HUDEP-2 (cell line): Measurements from ENCODE around the gene IRX4.

Experiments used
- DNase-seq, 76 experiments: peaks; one replicate each; lab custom pipeline; 2025; ENCODE audit not compliant: unreplicated experiment in 76 of 76; lab: John Stamatoyannopoulos, UW

Gene IRX4

GRCh38 chr5:1840741-1841521 is 41.8 kb downstream of the IRX4 start:
- no peak for DNase-seq

- no peak for DNase-seq
Measured at GRCh38 chr5:1840071-1840547, 42.6 kb downstream of the IRX4 start.

GRCh38 chr5:1838013-1838412 is 44.7 kb downstream of the IRX4 start:
- no peak for DNase-seq

GRCh38 chr5:1836891-1837880 is 45.5 kb downstream of the IRX4 start:
- no peak for DNase-seq

GRCh38 chr5:1836176-1836890 is 46.4 kb downstream of the IRX4 start:
- DNase-seq, result no peak

GRCh38 chr5:1835431-1835830 is 47.3 kb downstream of the IRX4 start:
- DNase-seq, result no peak

GRCh38 chr5:1834721-1835429 is 47.9 kb downstream of the IRX4 start:
- DNase-seq, result no peak

- no peak for DNase-seq
Measured at GRCh38 chr5:1834022-1834551, 48.6 kb downstream of the IRX4 start.

GRCh38 chr5:1833264-1834021 is 49.3 kb downstream of the IRX4 start:
- DNase-seq, result no peak

- DNase-seq, result no peak
Measured at GRCh38 chr5:1832511-1833250, 50.0 kb downstream of the IRX4 start.

- no peak for DNase-seq
Measured at GRCh38 chr5:1831677-1832313, 50.9 kb downstream of the IRX4 start.

GRCh38 chr5:1831257-1831656 is 51.5 kb downstream of the IRX4 start:
- DNase-seq, result no peak

GRCh38 chr5:1830571-1831228 is 52.0 kb downstream of the IRX4 start:
- DNase-seq, result no peak

GRCh38 chr5:1827886-1828397 is 54.8 kb downstream of the IRX4 start:
- no peak for DNase-seq
